Inferior parietal cortex (tissue), 1 donor: Measurements from ENCODE around the gene UBA6.
"Not testable (repeated sequence)": the region's sequence is repeated elsewhere in the genome, so short reads cannot be mapped to it uniquely, and the experiment has no call there.

Experiments used
- DNase-seq: peaks from one replicate; pipeline ENCODE4 v3.0.0-alpha.2; 2016; ENCODE audit errors: extremely low spot score

The UBA6 gene

DNA sequence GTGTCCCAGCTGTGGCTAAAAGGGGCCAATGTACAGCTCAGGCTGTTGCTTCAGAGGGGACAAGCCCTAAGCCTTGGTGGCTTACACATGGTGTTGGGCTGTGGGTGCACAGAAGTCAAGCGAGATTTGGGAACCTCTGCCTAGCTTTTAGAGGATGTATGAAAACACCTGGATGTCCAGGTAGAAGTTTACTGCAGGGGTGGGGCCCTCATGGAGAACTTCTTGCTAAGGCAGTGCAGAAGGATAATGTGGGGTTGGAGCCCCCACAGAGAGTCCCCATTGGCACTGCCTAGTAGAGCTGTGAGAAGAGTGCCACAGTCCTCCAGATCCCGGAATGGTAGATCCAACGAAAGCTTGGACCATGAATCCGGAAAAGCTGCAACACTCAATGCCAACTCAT lies 40.5 kb downstream of the UBA6 start:
- no peak for DNase-seq

DNA sequence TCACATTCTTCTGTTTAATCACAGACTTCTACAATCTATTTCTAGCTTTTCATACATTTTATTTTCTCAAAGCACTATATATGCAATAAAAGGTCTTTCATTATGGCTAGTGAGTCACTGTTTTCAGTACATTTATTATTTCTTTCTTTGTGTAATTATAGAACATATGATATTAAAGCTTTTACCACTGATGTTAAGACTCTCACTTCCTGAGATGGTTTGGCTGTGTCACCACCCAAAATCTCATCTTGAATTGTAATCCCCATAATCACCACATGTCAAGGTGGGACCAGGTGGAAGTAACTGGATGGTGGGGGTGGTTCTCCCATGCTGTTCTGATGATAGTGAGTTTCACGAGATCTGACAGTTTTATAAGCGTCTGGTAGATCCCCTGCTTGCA lies 41.9 kb downstream of the UBA6 start:
- DNase-seq = no peak

DNA sequence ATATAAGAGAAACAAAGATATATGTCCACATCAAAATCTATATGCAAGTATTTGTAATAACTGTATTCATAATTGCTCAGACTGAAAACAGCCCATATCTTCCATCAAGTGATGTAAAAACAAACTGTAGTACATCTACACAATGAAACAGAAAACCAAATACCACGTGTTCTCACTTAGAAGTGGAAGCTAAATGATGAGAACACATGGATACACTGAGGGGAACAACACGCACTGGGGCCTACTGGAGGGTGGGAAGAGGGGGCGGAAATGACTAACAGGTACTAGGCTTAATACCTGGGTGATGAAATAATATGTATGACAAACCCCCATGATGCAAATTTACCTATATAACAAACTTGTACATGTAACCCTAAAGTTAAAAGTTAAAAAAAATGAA lies 42.7 kb downstream of the UBA6 start:
- DNase-seq = no peak

DNA sequence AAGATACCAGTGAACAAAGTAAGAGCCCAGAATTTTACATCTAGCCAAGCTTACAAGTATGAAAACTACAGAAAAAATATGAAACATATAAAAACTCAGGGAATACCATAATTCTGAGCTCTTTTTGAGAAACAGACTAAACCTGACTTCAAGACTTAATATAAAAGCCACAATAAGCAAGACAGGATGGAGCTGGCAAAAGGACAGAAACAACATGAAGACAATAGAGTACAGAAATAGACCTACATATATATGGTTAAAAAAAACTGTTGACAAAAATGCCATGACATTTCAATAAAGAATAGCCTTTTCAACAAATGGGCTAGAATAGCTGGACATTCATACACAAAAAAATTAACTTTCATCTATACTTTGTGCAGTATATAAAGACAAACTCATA lies 49.4 kb downstream of the UBA6 start:
- DNase-seq = no peak

DNA sequence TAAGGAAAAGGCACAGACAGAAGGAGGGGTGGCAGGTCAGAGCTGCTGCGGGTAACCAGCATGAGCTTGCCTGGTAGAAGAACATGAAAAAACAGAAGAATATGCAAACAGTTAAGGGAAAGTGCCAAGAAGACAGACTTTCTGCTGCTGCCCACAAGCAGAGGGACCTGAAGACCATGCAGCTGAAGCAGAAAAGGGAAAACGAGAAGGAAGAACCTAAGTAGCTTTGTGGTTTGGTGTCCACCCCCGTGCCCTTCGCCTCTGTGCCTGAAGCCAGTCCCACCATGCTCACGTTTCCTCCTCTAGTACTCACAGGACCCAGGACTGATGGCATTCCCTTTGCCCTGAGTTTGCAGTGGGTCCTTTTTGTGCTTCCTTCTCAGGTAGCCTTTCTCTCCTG lies 62.8 kb downstream of the UBA6 start:
- no peak for DNase-seq

DNA sequence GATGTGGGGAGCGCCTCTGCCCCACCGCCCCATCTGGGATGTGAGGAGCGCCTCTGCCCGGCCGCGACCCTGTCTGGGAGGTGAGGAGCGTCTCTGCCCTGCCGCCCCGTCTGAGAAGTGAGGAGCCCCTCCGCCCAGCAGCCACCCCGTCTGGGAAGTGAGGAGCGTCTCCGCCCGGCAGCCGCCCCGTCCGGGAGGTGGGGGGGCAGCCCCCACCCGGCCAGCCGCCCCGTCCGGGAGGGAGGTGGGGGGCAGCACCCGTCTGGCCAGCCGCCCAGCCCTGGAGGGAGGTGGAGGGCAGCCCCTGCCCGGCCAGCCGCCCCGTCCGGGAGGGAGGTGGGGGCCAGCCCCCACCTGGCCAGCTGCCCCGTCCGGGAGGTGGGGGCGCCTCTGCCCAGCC lies 64.0 kb downstream of the UBA6 start:
- not testable (repeated sequence) for DNase-seq

DNA sequence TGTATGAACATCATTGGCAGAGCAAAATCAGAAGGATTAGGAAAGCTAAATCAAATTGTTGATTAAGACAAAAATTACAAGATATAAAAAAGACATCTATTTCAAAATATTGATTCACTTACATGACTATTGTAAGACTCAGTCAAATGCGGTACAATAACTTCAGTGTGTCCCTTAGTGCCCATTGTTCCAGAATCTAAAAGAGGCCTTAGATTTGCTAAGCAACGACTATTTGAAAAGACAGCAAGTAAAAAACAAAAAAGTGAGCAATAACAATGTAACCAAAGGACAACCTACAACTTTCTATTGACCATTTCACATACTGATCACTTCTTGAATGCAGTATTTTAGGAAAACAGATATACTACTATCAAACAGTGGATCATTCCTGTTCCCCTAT lies 65.6 kb downstream of the UBA6 start:
- DNase-seq = no peak

DNA sequence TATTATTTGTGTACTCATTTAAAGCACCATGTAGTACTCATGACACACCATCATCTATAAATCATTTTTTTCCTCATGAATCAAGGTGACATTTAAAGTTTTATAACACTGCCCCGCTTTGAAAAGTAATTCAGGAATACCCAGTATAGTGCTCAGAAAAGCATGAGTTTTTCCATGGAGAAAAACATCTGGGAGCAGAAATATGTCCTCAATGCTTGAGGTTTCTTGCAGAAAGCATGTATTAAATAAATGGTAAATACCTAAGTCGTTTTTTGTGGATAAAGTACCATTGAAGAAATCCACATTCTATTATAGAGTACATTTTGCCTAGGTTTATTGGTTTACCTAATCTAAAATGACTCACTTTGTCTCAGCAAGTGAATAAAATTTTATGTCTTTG lies 66.2 kb downstream of the UBA6 start:
- no peak for DNase-seq

DNA sequence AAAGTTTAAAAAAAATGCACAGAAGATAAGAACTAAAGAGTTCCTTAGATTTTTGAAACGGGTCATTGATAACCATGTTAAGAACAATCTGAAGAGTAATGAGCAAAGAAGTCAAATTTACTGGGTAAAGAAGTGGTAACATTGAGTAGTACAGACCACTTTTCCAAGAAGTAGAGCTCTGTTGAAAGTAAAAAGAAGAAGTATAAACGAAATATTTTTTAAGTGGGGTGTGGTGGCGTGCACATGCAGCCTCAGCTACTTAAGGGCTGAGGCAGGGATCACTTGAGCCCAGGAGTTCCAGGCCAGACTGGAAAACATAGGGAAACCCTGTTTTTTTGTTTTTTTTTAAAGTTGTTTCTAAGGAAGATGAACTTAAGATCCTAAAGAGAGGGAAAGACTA lies 68.5 kb downstream of the UBA6 start:
- no peak for DNase-seq

DNA sequence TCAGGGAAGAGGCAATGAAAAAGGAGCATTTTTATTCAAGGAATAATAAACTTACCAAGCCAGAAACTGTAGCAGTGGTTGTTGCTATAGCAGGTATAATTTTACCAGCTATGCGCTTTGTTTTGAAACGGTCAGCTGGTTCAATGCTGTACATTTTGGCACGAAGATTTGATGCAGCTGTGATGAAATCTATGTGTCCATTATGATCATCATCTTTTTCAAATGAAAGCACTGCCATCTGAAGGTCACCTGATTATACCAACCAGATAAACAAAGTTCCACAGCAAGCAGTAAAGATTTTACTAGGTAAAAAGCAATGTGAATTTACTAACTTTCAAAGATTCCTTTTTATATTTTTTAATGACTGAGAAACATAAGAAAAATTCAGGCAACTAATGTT lies 76.0 kb downstream of the UBA6 start:
- no peak for DNase-seq

DNA sequence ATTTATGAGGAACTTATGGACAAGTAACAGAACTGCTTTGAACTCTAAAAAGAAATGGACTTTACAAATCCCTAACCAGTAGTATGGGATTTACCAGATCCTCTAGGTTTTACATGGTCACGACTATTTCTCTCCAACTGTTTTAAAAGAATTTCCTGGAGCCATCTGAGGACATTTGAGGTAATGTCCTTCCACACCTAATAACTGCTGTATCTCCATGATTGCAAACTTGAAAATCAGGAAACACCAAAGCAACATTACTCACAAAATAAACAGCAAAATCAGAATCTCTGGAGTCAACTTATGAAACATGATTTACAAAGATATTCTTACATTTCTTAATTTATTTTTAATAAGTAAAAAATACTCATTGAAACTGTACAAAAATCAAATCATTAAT lies 84.5 kb downstream of the UBA6 start:
- no peak for DNase-seq

DNA sequence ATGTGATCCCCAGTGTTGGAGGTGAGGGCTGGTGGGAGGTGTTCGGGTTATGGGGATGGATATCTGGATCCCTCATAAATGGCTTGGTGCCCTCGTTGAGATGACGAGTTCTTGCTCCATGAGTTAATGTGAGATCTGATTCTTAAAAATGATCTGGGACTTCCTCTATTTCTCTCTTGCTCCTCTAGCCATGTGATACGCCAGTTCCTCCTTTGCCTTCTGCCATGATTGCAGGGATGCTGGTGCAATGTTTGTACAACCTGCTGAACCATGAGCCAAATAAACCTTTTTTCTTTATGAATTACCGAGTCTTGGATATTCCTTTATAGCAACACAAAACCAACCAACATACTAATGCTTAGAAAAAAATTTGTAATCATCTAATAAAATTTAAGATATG lies 85.8 kb downstream of the UBA6 start:
- DNase-seq = no peak

DNA sequence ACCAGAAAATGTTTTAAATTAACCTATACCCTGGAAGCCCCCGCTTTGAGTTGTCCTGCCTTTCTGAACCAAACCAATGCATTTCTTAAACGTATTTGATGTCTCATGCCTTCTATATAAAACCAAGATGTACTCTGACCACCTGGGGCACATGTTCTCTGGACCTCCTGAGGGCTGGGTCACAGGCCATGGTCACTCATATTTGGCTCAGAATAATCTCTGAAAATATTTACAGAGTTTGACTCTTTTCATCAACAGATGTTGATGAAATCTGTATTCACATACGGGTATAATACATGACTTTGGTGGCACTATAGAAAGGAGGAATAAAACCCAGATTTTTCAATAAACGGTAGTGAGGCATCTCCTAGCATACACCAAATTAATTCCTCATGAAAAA lies 86.8 kb downstream of the UBA6 start:
- no peak for DNase-seq

DNA sequence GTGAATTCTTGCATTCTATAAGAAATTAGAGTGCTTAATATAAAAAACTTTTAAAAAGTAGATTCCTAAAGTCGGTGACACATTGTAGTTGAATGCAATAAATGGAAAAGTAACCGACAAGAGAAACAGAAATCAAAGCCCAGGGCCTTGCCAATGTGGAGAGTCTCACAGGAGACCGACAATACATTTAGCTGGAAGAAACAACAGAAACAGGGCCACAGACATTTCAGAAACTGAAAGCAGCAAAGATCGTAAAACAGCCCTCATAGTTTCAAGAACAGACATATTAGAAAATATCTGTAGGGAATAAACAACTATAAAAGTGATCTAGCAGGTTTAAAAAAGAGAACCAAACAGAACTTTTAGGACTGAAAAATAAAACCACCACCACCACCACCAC lies 92.9 kb downstream of the UBA6 start:
- no peak for DNase-seq

DNA sequence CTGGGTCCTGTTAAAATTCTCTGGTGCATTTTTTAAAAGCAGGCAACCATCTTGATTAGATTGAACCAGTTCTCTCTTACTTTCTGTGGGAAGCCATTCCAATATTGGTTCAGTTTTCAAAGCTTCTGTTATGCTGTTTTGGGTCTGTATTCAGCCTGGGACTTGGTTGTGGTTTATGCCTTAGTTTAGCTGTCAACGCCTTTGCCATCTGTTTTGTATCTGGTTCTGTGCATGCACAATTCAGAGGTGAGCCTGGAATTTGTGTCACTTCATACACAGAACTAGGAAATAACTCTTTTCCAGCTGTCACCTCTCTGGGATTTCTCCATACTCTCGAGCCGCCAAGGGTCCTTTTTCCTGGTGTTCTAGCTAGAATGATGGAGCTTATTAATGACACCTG lies 96.2 kb downstream of the UBA6 start:
- no peak for DNase-seq

DNA sequence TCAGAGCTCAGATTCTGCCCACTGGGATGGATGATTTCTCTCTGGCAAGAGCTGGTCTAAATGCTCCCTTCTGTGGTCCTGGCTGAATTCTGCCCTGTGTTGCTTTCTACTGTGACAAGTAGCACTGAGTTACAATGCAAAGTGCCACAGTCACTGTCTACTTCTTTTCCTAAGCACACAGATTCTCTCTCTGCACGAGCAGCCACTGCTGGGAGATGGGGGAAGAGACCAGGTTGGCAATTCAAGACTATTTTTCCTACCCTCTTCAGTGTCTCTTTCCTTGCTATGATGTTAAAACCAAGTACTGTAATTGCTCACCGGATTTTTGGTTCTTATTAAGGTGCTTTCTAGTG lies 97.0 kb downstream of the UBA6 start:
- no peak for DNase-seq

DNA sequence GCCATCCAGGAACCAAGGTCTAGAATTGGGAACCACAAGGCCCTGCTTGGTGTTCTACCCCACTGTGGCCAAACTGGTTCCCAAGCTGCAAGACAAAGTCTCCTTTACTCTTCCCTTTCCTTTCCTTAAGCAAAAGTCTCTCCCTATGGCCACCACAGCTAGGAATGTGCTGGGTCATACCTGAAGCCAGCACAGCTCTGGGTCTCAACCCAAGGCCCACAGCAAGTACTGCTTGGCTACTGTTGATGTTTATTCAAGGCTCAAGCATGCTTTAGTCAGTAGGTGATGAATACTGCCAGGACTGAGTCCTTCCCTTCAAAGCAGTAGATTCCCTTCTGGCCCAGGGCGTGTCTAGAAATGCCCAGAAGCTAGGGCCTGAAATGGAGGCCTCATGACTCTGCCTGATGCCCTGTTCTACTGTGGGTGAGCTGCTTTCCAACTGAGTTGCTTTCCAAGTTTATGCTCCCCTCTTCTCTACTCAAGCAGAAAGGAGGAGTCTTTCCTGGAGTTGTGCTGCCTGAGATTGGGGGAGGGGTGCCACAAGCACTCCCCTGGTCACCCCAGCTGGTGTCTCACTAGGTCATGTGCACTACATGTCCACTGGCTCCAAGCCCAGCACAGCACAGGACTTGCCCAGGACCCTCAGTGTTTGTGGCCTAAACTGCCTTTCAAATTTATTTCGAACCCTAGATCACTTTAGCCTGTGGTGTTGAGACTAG lies 97.5 kb downstream of the UBA6 start:
- no peak for DNase-seq

DNA sequence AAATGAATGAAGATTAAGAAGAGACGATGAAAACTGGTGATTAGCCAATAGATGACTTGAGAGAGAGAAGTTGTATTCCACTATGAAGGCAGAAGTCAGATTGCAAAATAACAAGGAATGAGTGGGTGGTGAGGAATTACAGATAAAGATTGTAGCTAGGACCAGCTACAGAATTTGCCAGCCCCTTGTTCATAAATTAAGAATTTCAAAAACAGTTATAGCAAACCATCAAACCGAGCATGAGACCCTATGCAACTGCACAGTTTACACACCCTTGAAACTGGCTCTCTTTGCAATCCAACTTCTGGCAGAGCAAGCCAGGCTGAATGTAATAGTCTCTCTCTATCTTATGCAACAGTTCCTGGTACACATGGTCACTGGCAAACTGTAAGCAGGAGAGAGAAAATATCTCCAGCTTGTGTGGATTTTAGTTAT lies 107.2 kb downstream of the UBA6 start:
- peak; percentile 44 for DNase-seq

DNA sequence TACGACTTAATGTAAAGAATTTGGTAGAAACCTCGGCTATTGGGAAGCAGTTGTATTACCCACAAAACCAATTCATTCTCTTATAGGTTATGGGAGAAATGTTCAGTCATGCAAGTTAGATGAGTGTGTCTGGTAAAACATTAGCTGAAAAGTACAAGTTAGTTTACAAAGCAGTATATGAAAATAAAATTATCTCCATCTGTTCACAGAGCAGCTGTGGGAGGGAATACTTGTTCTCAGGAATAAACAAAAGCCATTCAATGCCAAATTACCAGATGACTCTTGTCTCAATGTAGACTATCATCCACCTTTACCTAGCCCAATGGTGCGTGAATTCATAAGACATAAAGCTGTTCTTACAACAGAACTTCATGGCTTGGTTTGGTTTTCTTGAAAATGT lies 113.8 kb downstream of the UBA6 start:
- DNase-seq = no peak

DNA sequence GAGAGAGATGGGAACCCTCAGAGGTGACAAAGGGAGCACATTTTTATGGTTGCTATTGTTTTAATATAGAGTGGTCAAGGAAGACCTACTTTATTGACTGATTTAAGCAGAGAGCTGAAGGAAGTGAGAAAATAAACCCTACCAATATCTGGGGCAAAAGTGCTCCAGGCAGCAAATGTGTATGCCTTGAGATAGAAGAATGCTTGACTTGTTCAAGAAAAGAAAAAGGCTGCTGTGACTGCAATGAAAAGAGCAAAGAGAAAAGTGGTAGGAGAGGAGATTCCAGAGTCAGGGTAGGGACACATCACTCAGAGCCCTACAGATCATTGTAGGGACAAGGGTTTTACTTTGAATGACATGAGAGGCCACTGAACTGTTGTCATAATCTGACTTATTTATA lies 116.5 kb downstream of the UBA6 start:
- no peak for DNase-seq

DNA sequence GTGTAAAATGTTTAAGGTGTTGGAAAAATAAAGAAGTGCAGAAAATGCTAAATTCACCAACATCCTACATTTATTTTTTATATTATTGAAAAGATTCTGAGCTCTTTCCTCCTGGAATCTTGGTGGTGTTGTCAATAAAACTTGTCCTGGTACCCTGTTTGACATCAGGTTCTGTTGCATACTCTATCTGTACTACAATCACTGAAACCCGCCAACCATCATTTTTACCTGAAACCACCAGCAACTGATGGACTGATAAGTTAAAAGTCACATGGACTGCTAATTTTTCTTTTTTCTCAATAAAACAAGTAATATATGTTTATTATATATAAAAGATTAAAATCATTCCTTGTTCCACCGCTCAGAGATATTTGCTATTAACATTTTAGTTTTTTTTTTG lies 119.0 kb downstream of the UBA6 start:
- no peak for DNase-seq

DNA sequence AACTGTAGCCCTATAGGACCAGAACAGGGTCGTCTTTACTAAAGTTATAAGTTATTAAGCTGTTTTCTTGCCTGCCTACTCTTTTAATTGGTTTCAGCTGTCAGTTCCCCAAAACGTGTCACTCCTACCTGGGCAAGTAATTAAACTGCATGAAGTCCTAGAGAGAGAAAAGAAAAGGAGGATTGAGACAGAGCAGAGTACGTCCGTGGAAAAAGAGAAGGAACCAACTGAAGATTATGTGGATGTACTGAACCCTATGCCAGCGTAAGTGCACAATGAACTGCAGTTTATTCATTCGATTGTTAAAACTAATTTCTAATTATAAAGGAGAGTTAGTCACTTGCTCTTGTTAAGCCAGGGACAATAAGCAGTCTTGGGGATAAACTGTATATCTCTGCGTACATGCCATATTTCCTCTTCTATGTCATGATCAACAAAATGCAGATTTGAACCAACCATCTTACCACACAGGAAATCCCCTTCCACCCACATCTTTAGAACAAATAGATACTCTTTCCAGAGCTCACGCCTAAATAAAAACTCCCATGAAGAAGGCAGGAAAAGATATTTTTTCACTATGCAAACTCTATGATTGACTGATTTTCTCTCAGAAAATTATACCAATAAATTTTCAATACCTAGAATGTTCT lies 119.6 kb downstream of the UBA6 start:
- no peak for DNase-seq

DNA sequence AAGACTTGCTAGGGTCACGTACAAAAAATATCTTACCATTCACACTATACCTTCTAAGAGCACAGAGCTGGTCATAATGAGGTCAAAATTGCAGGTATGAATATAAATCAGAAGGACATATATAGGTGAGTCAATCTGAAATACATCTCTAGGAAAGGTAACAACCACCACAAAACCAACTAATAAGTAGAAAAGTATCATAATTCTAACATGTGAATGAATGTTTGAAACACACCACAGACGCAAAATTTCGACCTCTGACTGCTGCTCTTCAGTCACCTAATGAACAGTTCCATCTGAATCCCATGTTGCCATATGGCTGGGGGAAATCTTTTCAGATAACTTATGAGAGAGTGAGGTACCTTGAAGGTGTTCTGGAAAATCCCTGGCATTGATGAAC lies 120.4 kb downstream of the UBA6 start:
- DNase-seq = no peak

DNA sequence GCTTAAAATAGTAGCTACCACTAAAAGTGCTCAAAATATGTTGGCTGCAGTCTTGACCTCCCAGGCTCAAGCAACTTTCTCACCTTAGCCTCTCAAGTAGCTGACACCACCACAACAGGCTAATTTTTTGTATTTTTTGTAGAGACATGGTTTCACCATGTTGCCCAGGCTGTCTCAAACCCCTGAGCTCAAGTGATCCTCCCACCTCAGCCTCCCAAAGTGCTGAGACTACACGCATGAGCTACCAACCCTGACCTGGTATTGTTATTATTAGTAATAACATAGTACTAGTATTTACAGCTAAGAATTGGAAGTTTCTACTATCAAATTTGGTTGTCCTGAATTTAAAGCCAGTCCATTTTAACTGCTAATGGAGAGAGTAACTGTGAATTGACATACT lies 124.4 kb downstream of the UBA6 start:
- no peak for DNase-seq
